ENCODE data around the gene PCDH1. TPM values are rescaled to one million over a fixed set of nuclear protein-coding genes. Genes with fewer than 3 reads are reported as not detected.

Gene PCDH1
- total RNA-seq, 1 donor from 2014 or later, result 16.1 TPM

DNA sequence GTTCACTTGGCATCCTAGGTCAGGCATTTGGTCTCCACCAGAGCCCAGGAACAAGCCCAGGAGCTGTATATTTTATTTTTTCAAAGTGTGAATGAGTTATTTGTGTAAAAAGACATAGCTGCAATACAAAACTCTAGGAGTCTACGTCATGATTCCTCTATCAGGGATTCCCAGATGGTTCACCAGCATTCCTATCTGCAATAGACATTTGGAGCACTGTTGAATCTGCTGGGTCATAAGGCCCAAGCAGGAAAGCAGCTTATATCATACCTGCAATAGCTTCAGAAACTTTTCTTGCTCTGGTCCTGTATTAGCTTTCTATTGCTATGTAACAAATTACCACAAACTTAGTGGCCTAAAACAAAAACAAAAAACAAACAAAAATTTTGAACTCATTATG lies 28.8 kb upstream of the PCDH1 start:
- Histone ChIP-seq H3K9me3 (replicated peaks) (no peaks in the 10 kb centered on the region), H3K27me3 (ENCODE audit: low read depth) (no peaks in the 10 kb centered on the region), H3K4me1 (no peaks in the 10 kb centered on the region), H3K27ac (replicated peaks) (no peak overlapping the region), H3K36me3 (no peaks in the 10 kb centered on the region), H3K4me3 (no peak overlapping the region)
- no peak for DNase-seq
- TF ChIP-seq, protein P1, sequence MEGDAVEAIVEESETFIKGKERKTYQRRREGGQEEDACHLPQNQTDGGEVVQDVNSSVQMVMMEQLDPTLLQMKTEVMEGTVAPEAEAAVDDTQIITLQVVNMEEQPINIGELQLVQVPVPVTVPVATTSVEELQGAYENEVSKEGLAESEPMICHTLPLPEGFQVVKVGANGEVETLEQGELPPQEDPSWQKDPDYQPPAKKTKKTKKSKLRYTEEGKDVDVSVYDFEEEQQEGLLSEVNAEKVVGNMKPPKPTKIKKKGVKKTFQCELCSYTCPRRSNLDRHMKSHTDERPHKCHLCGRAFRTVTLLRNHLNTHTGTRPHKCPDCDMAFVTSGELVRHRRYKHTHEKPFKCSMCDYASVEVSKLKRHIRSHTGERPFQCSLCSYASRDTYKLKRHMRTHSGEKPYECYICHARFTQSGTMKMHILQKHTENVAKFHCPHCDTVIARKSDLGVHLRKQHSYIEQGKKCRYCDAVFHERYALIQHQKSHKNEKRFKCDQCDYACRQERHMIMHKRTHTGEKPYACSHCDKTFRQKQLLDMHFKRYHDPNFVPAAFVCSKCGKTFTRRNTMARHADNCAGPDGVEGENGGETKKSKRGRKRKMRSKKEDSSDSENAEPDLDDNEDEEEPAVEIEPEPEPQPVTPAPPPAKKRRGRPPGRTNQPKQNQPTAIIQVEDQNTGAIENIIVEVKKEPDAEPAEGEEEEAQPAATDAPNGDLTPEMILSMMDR (IDR thresholded peaks at IDR 0.05; ENCODE audit: borderline replicate concordance), result no peak
- intact Hi-C loops (cut with micrococcal nuclease), result no loop called here

DNA sequence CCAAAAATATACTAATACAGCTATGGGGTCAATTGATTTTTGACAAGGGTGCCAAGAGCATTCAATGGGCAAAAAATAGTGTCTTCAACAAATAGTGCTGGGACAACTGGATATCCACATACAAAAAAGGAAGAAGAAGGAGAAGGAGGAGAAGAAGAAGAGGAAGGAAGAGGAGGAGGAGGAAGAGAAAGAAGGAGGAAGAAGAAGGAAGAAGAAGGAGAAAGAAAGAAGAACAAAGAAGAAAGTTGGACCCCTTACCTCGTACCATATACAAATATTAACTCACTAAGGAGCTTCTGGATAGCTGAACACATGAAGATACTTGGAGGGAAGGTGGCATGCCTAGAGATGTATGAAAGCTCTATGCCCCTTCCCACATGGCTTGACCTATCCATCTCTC lies 28.3 kb upstream of the PCDH1 start:
- Histone ChIP-seq H3K27ac (replicated peaks) (no peak overlapping the region), H3K27me3 (ENCODE audit: low read depth) (no peaks in the 10 kb centered on the region), H3K4me1 (no peaks in the 10 kb centered on the region), H3K9me3 (replicated peaks) (no peaks in the 10 kb centered on the region), H3K36me3 (no peaks in the 10 kb centered on the region), H3K4me3 (no peak overlapping the region)
- DNase-seq, result no peak
- TF ChIP-seq, protein P1 (IDR thresholded peaks at IDR 0.05; ENCODE audit: borderline replicate concordance), result no peak
- intact Hi-C loops (cut with micrococcal nuclease), result no loop called here

DNA sequence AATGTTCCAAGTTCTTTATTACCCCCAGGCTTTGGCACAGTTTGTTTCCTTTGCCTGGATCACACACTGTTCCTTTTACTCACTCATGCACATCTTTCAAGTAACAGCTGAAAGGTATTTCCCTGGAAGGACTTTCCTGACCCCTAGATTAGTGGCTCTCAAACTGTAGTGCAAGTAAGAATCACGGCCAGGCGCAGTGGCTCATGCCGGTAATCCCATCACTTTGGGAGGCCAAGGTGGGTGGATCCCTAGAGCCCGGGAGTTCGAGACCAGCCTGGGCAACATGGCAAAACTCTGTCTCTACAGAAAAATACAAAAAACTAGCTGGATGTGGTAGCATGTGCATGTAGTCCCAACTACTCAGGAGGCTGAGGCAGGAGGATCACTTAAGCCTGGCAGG lies 26.3 kb upstream of the PCDH1 start:
- Histone ChIP-seq H3K4me3 (no peak overlapping the region), H3K36me3 (no peaks in the 10 kb centered on the region), H3K9me3 (replicated peaks) (no peaks in the 10 kb centered on the region), H3K27ac (replicated peaks) (no peak overlapping the region), H3K4me1 (no peaks in the 10 kb centered on the region), H3K27me3 (ENCODE audit: low read depth) (no peaks in the 10 kb centered on the region)
- DNase-seq, result no peak
- intact Hi-C loops (cut with micrococcal nuclease), result no loop called here
- TF ChIP-seq, protein P1 (IDR thresholded peaks at IDR 0.05; ENCODE audit: borderline replicate concordance), result no peak

DNA sequence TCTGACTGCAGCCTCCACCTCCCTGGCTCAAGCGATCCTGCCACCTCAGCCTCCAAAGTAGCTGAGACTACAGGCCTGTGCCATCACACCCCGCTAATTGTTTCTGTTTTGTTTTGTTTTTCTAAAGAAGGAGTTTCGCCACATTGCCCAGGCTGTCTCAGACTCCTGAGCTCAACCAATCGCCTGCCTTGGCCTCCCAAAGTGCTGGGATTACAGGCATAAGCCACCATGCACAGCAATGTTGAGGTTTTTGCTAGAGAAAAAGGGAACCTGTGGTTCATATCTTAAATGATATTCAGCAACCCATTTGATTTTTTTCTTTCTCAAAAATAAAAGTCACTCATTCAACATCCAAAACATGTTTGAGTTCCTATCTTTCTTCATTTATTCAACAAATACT lies 25.1 kb upstream of the PCDH1 start:
- DNase-seq, result no peak
- Histone ChIP-seq H3K27ac (replicated peaks) (no peak overlapping the region), H3K4me1 (no peaks in the 10 kb centered on the region), H3K36me3 (no peaks in the 10 kb centered on the region), H3K9me3 (replicated peaks) (no peaks in the 10 kb centered on the region), H3K27me3 (ENCODE audit: low read depth) (no peaks in the 10 kb centered on the region), H3K4me3 (no peak overlapping the region)
- intact Hi-C loops (cut with micrococcal nuclease), result no loop called here
- TF ChIP-seq, protein P1 (IDR thresholded peaks at IDR 0.05; ENCODE audit: borderline replicate concordance), result no peak

DNA sequence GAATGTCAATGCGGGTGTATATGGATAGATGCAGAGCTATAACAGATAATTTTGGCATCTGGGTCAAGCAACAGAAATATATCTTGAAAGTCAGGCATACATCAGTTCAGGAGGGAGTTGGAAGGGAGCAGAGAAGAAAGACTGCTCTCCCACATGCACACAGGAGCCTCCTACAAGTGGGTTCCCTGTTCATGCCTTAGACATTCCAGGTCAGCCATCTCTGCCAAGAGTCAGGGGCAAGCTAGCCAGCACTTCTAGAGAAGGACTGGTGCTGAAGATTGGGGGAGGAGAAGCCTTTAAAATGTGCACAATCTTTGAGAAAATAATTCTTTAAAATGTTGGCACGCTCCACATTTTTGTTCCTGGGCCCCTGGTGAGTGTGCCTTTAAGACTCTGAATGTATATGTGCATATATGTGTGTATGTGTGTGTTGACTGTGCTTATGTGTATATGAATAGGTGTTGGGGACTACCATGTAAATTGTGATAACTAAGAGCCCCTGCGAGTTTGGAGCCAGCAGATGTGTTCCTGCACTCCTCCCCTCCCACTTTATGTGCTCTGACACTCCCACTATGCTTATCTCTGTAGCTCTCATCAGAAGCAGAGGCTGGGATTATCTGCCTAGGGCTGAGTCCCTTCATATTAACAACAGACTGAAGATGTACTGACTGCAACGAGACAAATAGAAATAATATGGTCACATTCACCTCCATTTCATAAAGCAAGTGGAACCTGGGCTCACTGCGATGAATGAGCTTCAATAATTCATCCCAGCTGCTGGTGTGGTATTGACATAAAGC lies 24.0 kb upstream of the PCDH1 start:
- Histone ChIP-seq H3K4me3 (no peak overlapping the region), H3K27ac (replicated peaks) (no peak overlapping the region), H3K27me3 (ENCODE audit: low read depth) (no peaks in the 10 kb centered on the region), H3K4me1 (no peaks in the 10 kb centered on the region), H3K9me3 (replicated peaks) (no peaks in the 10 kb centered on the region), H3K36me3 (no peaks in the 10 kb centered on the region)
- intact Hi-C loops (cut with micrococcal nuclease), result no loop called here
- no peak for DNase-seq
- TF ChIP-seq, protein P1 (IDR thresholded peaks at IDR 0.05; ENCODE audit: borderline replicate concordance), result no peak
